CD14-positive monocyte (primary cell): ENCODE measurements around the gene RPTOR. TPM values are rescaled to one million over a fixed set of nuclear protein-coding genes. Genes with fewer than 3 reads are reported as not detected.
A peak's percentile ranks its signal among the peaks of the same experiment; 100 is the strongest.

Experiments
- DNase-seq, 3 donors: peaks; one replicate each; pipeline ENCODE4 v3.0.0-alpha.2; 2011 to 2022
- H2AFZ ChIP-seq: 2 replicates; pipeline ENCODE4 v1.6.0; 2012; ENCODE audit warnings: mild to moderate bottlenecking, low read depth, low read length, inconsistent platforms; ENCODE audit not compliant: insufficient read depth, poor library complexity, severe bottlenecking
- H3K27ac ChIP-seq, 2 donors: 1 replicate in 1 of 2; 2 replicates in 1 of 2; pipeline ENCODE4 v1.5.1; 2012 to 2013; ENCODE audit warnings: low read length in 2 of 2, control low read depth in 1 of 2, inconsistent platforms in 1 of 2, low read depth in 1 of 2, mild to moderate bottlenecking in 1 of 2
- H3K27me3 ChIP-seq, 2 donors: one replicate each; pipeline versions ENCODE4 v1.6.0 to v1.6.1; 2011 to 2013; ENCODE audit warnings: low read length in 2 of 2; ENCODE audit not compliant: control insufficient read depth in 2 of 2, insufficient read depth in 2 of 2
- H3K36me3 ChIP-seq, 2 donors: replicated peaks in 1 of 2; 1 replicate in 1 of 2; 2 replicates in 1 of 2; pipeline versions ENCODE4 v1.5.1 to v1.6.1; 2012 to 2013; ENCODE audit warnings: low read length in 2 of 2, control low read depth in 1 of 2, inconsistent platforms in 1 of 2, mild to moderate bottlenecking in 1 of 2; ENCODE audit not compliant: insufficient read depth in 2 of 2, control insufficient read depth in 1 of 2
- H3K4me1 ChIP-seq, 2 donors: 1 replicate in 1 of 2; 2 replicates in 1 of 2; pipeline versions ENCODE4 v1.5.1 to v1.6.1; 2012 to 2013; ENCODE audit warnings: low read length in 2 of 2, control low read depth in 1 of 2, inconsistent platforms in 1 of 2, mild to moderate bottlenecking in 1 of 2, moderate library complexity in 1 of 2; ENCODE audit not compliant: insufficient read depth in 2 of 2, control insufficient read depth in 1 of 2
- H3K4me2 ChIP-seq: replicated peaks from 2 replicates; pipeline ENCODE3; 2012; ENCODE audit warnings: low read length, moderate library complexity, mild to moderate bottlenecking; ENCODE audit not compliant: poor library complexity, severe bottlenecking; ENCODE audit errors: extremely low read depth
- H3K4me3 ChIP-seq, 3 experiments: fragments of 200-600 bp in 1 of 3; sonication (generic) in 1 of 3; replicated peaks in 1 of 3; 1 replicate in 2 of 3; 2 replicates in 1 of 3; pipeline ENCODE4 v1.5.1; 2011 to 2013; ENCODE audit warnings: low read length in 3 of 3, mild to moderate bottlenecking in 3 of 3, control low read depth in 2 of 3, low read depth in 2 of 3, inconsistent platforms in 1 of 3, moderate library complexity in 1 of 3
- H3K79me2 ChIP-seq: 2 replicates; pipeline ENCODE4 v1.6.0; 2012; ENCODE audit warnings: mild to moderate bottlenecking, control low read depth, inconsistent platforms, low read length, moderate library complexity; ENCODE audit not compliant: insufficient read depth
- H3K9ac ChIP-seq: 2 replicates; pipeline ENCODE4 v1.6.0; 2017; ENCODE audit warnings: low read length, mild to moderate bottlenecking; ENCODE audit not compliant: insufficient read depth, poor library complexity, severe bottlenecking
- H3K9me3 ChIP-seq, 2 donors: replicated peaks in 1 of 2; 1 replicate in 1 of 2; 2 replicates in 1 of 2; pipeline versions ENCODE4 v1.5.1 to v1.6.1; 2012 to 2013; ENCODE audit warnings: low read length in 2 of 2, control low read depth in 1 of 2; ENCODE audit not compliant: control insufficient read depth in 1 of 2, insufficient read depth in 1 of 2
- H4K20me1 ChIP-seq: 2 replicates; pipeline ENCODE4 v1.6.0; 2012; ENCODE audit warnings: mild to moderate bottlenecking, low read length, control low read depth, moderate library complexity; ENCODE audit not compliant: insufficient read depth
- H3K27ac Mint-ChIP-seq, 7 donors: one replicate each; pipeline ENCODE4 v1.8.0; 2020; ENCODE audit warnings: mild to moderate bottlenecking in 7 of 7, mixed read lengths in 7 of 7, moderate library complexity in 6 of 7, inconsistent platforms in 2 of 7
- H3K27me3 Mint-ChIP-seq, 3 donors: one replicate each; pipeline ENCODE4 v1.8.0; 2021 to 2022; ENCODE audit warnings: low read depth in 3 of 3, mild to moderate bottlenecking in 3 of 3, mixed read lengths in 3 of 3, moderate library complexity in 3 of 3, inconsistent platforms in 1 of 3
- H3K36me3 Mint-ChIP-seq, 2 donors: one replicate each; pipeline ENCODE4 v1.8.0; 2020; ENCODE audit warnings: mixed read lengths in 2 of 2, inconsistent platforms in 1 of 2, mild to moderate bottlenecking in 1 of 2
- H3K4me1 Mint-ChIP-seq: one replicate; pipeline ENCODE4 v1.8.0; 2020; ENCODE audit warnings: mild to moderate bottlenecking, mixed read lengths
- H3K4me3 Mint-ChIP-seq, 2 donors: one replicate each; pipeline ENCODE4 v1.8.0; 2020; ENCODE audit warnings: mild to moderate bottlenecking in 2 of 2, mixed read lengths in 2 of 2, moderate library complexity in 1 of 2
- H3K9me3 Mint-ChIP-seq, 7 donors: one replicate each; pipeline ENCODE4 v1.8.0; 2020 to 2022; ENCODE audit warnings: mixed read lengths in 7 of 7, mild to moderate bottlenecking in 6 of 7, moderate library complexity in 6 of 7, inconsistent platforms in 2 of 7
- CTCF ChIP-seq: fragments of 200-600 bp; IDR thresholded peaks from one replicate; pipeline ENCODE4 v1.8.0; 2022; ENCODE audit warnings: antibody characterized with exemption, mild to moderate bottlenecking
- WGBS: methylation state at CpG from one replicate; pipeline ENCODE4 v1.1.5; 2013; ENCODE audit warnings: missing lambda C conversion rate; ENCODE audit not compliant: insufficient coverage; 5-methylcytosine and 5-hydroxymethylcytosine counted together
- intact Hi-C, 2 donors: fragments of 100-400 bp; cut with micrococcal nuclease; formaldehyde crosslinking; loops; one replicate each; pipeline versions ENCODE4 v1.15.0 to v1.15.1; 2023
- polyA plus RNA-seq, 3 donors: library from polyadenylated mRNA; depleted of rRNA in 1 of 3; unstranded in 2 of 3; stranded (reverse) in 1 of 3; fragments of 300-500 nt in 2 of 3; fragments of >200 nt in 1 of 3; fragmentation: Illumina TruSeq in 2 of 3; gene quantifications; 1 replicate in 2 of 3; 2 replicates in 1 of 3; pipeline ENCODE4 v1.2.3, GENCODE V29; 2012 to 2021

RPTOR gene
- polyA plus RNA-seq, 3 donors: 1.1 to 8.7 (median 2.6) TPM

- peak overlapping the region; percentile 32 to 59 for H3K27ac ChIP-seq
- peaks cover 32 to 34% of the 10 kb centered on the region in 2 donors for H3K4me1 ChIP-seq
- 4% methylated on average over 15 of the region's 18 CpGs for WGBS
- Mint-ChIP-seq H3K27ac (peak overlapping the region in 6 of 7 donors; percentile 35 to 87 (median 68)), H3K27me3 (peaks cover 15 to 30% (median 21%) of the 10 kb centered on the region in 3 donors), H3K4me1 (peaks cover 30% of the 10 kb centered on the region), H3K4me3 (peak overlapping the region; percentile 45 to 83), H3K36me3 (no peaks in the 10 kb centered on the region), H3K9me3 (peaks cover 0 to 2% (median 0%) of the 10 kb centered on the region in 7 donors)
- TF ChIP-seq CTCF: no peak
- no peaks in the 10 kb centered on the region for H4K20me1 ChIP-seq
- peaks cover 0 to 6% of the 10 kb centered on the region in 2 donors for H3K27me3 ChIP-seq
- intact Hi-C loops: loop anchor here in 1 of 2 donors (10.0 kb wide), 1 partner anchor 122 kb away; no protein-coding TSS in a partner anchor
- no peaks in the 10 kb centered on the region for H3K9me3 ChIP-seq
- peak overlapping the region; percentile 15 for H3K9ac ChIP-seq
- peak; percentile 64 to 81 (median 69) for DNase-seq
- peak overlapping the region; percentile 88 for H2AFZ ChIP-seq
- H3K4me2 ChIP-seq: peak overlapping the region; percentile 50
- H3K36me3 ChIP-seq: no peaks in the 10 kb centered on the region
- H3K4me3 ChIP-seq: peak overlapping the region in 1 of 3 experiments; percentile 44
- H3K79me2 ChIP-seq: no peaks in the 10 kb centered on the region
Observed at GRCh38 chr17:80986816-80987475, 442.3 kb downstream of the RPTOR start.

- no peak overlapping the region for H3K4me2 ChIP-seq
- Mint-ChIP-seq H3K36me3 (no peaks in the 10 kb centered on the region), H3K4me3 (peak overlapping the region in 1 of 2 donors; percentile 83), H3K27ac (no peak overlapping the region), H3K27me3 (peaks cover 15 to 26% (median 15%) of the 10 kb centered on the region in 3 donors), H3K4me1 (peaks cover 36% of the 10 kb centered on the region), H3K9me3 (peaks cover 0 to 2% (median 0%) of the 10 kb centered on the region in 7 donors)
- no peak overlapping the region for H3K4me3 ChIP-seq
- H2AFZ ChIP-seq: no peak overlapping the region
- intact Hi-C loops: loop anchor here in 1 of 2 donors (2.0 to 10.0 kb wide), 2 partner anchors 113 to 123 kb away; no protein-coding TSS in a partner anchor
- no peak for TF ChIP-seq CTCF
- H3K9me3 ChIP-seq: no peaks in the 10 kb centered on the region
- no peak overlapping the region for H3K27ac ChIP-seq
- peaks cover 7% of the 10 kb centered on the region for H4K20me1 ChIP-seq
- no peak overlapping the region for H3K9ac ChIP-seq
- H3K4me1 ChIP-seq: peaks cover 39 to 43% of the 10 kb centered on the region in 2 donors
- 78% methylated on average over 10 of the region's 16 CpGs for WGBS
- H3K36me3 ChIP-seq: no peaks in the 10 kb centered on the region
- H3K27me3 ChIP-seq: peaks cover 0 to 6% of the 10 kb centered on the region in 2 donors
- DNase-seq: no peak
- H3K79me2 ChIP-seq: peaks cover 9% of the 10 kb centered on the region
Observed at GRCh38 chr17:80987941-80988461, 443.4 kb downstream of the RPTOR start.
